HEK293 (cell line): ENCODE data around the gene UBE3B.
A peak's percentile ranks its signal among the peaks of the same experiment; 100 is the strongest.

Experiments used
- CTCF ChIA-PET: fragments of 350-600 bp; formaldehyde crosslinking; extraction: SDS; loops from one replicate; lab custom pipeline; 2021; ENCODE audit warnings: antibody characterized with exemption; lab: Yijun Ruan, JAX
- POLR2A ChIA-PET: fragments of 300-600 bp; formaldehyde crosslinking; extraction: SDS; loops from one replicate; lab custom pipeline; 2020; ENCODE audit warnings: antibody characterized with exemption, inconsistent platforms; lab: Yijun Ruan, JAX
- H3K27ac ChIP-seq: fragments of 200-500 bp; sonication (Bioruptor generic); 2 replicates; pipeline ENCODE4 v1.5.1; 2014; ENCODE audit warnings: low read depth, low read length, control low read depth, inconsistent platforms; ENCODE audit errors: extremely low read depth
- H3K36me3 ChIP-seq, 2 experiments: fragments of 200-500 bp in 1 of 2; sonication (Bioruptor generic) in 1 of 2; 1 replicate in 1 of 2; 2 replicates in 1 of 2; pipeline ENCODE4 v1.5.1; 2014 to 2017; ENCODE audit warnings: inconsistent platforms in 2 of 2, low read length in 2 of 2; ENCODE audit not compliant: control insufficient read depth in 2 of 2, insufficient read depth in 1 of 2
- H3K4me1 ChIP-seq: fragments of 200-500 bp; sonication (Bioruptor generic); 2 replicates; pipeline ENCODE4 v1.5.1; 2014; ENCODE audit warnings: mild to moderate bottlenecking, low read length, inconsistent platforms; ENCODE audit not compliant: control insufficient read depth, insufficient read depth
- H3K4me3 ChIP-seq: 2 replicates; pipeline ENCODE4 v1.5.1; 2011; ENCODE audit warnings: low read depth, mild to moderate bottlenecking, control low read depth, low read length, moderate library complexity
- H3K9me3 ChIP-seq: fragments of 200-500 bp; sonication (Bioruptor generic); 2 replicates; pipeline ENCODE4 v1.5.1; 2014; ENCODE audit warnings: low read depth, low read length, inconsistent platforms; ENCODE audit not compliant: control insufficient read depth, insufficient read depth
- EGR2 ChIP-seq: fragments of 450-650 bp; formaldehyde crosslinking; IDR thresholded peaks from 2 replicates; pipeline ENCODE4 v1.5.1; 2016; ENCODE audit warnings: low read depth, missing biosample characterization, missing genetic modification characterization
- KLF1 ChIP-seq: fragments of 450-650 bp; formaldehyde crosslinking; IDR thresholded peaks from 2 replicates; pipeline ENCODE4 v1.5.1; 2016; ENCODE audit warnings: missing biosample characterization, missing genetic modification characterization
- MEIS1 ChIP-seq: sonication (generic); formaldehyde crosslinking; IDR thresholded peaks from 2 replicates; pipeline ENCODE4 v1.8.1; 2022; ENCODE audit warnings: missing genetic modification reagents, mild to moderate bottlenecking, borderline replicate concordance
- MYNN ChIP-seq: fragments of 450-650 bp; formaldehyde crosslinking; IDR thresholded peaks from 2 replicates; pipeline ENCODE4 v1.5.1; 2016; ENCODE audit warnings: missing biosample characterization, missing genetic modification characterization, borderline replicate concordance
- PATZ1 ChIP-seq: fragments of 450-650 bp; formaldehyde crosslinking; IDR thresholded peaks from 2 replicates; pipeline ENCODE4 v1.5.1; 2016; ENCODE audit warnings: missing biosample characterization, missing genetic modification characterization
- TRIM28 ChIP-seq: IDR thresholded peaks from 2 replicates; pipeline ENCODE4 v1.6.1; 2011; ENCODE audit warnings: low read length, control low read depth, borderline replicate concordance
- ZFHX2 ChIP-seq: fragments of 450-650 bp; formaldehyde crosslinking; conservative IDR thresholded peaks from 2 replicates; pipeline ENCODE4 v1.5.1; 2016; ENCODE audit warnings: missing biosample characterization, missing genetic modification characterization
- ZNF16 ChIP-seq: fragments of 450-650 bp; formaldehyde crosslinking; IDR thresholded peaks from 2 replicates; pipeline ENCODE4 v1.5.1; 2016; ENCODE audit warnings: low read depth, missing biosample characterization, missing genetic modification characterization
- ZNF248 ChIP-seq: fragments of 450-650 bp; formaldehyde crosslinking; IDR thresholded peaks from 2 replicates; pipeline ENCODE4 v1.5.1; 2017; ENCODE audit warnings: missing biosample characterization, missing genetic modification characterization
- ZNF266 ChIP-seq: fragments of 450-650 bp; formaldehyde crosslinking; IDR thresholded peaks from 2 replicates; pipeline ENCODE4 v1.5.1; 2016; ENCODE audit warnings: missing biosample characterization, missing genetic modification characterization, low read depth
- ZNF280C ChIP-seq: fragments of 450-650 bp; formaldehyde crosslinking; IDR thresholded peaks from 2 replicates; pipeline ENCODE4 v1.5.1; 2016; ENCODE audit warnings: missing biosample characterization, missing genetic modification characterization
- ZNF311 ChIP-seq: fragments of 450-650 bp; formaldehyde crosslinking; IDR thresholded peaks from 2 replicates; pipeline ENCODE4 v1.5.1; 2017; ENCODE audit warnings: missing biosample characterization, missing genetic modification characterization, borderline replicate concordance
- ZNF335 ChIP-seq: fragments of 450-650 bp; formaldehyde crosslinking; conservative IDR thresholded peaks from 2 replicates; pipeline ENCODE4 v1.5.1; 2016; ENCODE audit warnings: missing biosample characterization, missing genetic modification characterization
- ZNF514 ChIP-seq: fragments of 450-650 bp; formaldehyde crosslinking; IDR thresholded peaks from 2 replicates; pipeline ENCODE4 v1.5.1; 2016; ENCODE audit warnings: missing biosample characterization, missing genetic modification characterization
- ZNF521 ChIP-seq: fragments of 450-650 bp; formaldehyde crosslinking; IDR thresholded peaks from 2 replicates; pipeline ENCODE4 v1.5.1; 2017; ENCODE audit warnings: missing biosample characterization, mild to moderate bottlenecking, missing genetic modification characterization
- ZNF530 ChIP-seq: fragments of 450-650 bp; formaldehyde crosslinking; IDR thresholded peaks from 2 replicates; pipeline ENCODE4 v1.5.1; 2016; ENCODE audit warnings: low read depth, missing biosample characterization, missing genetic modification characterization
- ZNF792 ChIP-seq: fragments of 450-650 bp; formaldehyde crosslinking; IDR thresholded peaks from 2 replicates; pipeline ENCODE4 v1.5.1; 2016; ENCODE audit warnings: missing biosample characterization, missing genetic modification characterization
- TF ChIP-seq, protein P1 (sequence below): fragments of 450-650 bp; formaldehyde crosslinking; IDR thresholded peaks from 2 replicates; pipeline ENCODE4 v1.5.1; 2016; ENCODE audit warnings: missing biosample characterization, missing genetic modification characterization

Gene UBE3B

GRCh38 chr12:109571773-109572505 is 94.5 kb downstream of the UBE3B start:
- Histone ChIP-seq H3K36me3 (peaks cover 15 to 38% of the 10 kb centered on the region in 2 experiments; a peak in 2 of 3 replicates), H3K4me3 (no peak overlapping the region), H3K4me1 (no peaks in the 10 kb centered on the region), H3K27ac (no peak overlapping the region; the same call in 1 of the 2 replicates), H3K9me3 (no peaks in the 10 kb centered on the region)
- POLR2A ChIA-PET = interaction anchor here (2.4 kb wide), 1 partner anchor 20 kb away, joined by 15 read pairs; no protein-coding TSS in a partner anchor
- TF ChIP-seq PATZ1 (tag by site-specific recombination) (no peak), ZNF16 (tag by site-specific recombination) (no peak), ZNF521 (tag by site-specific recombination) (no peak), KLF1 (tag by site-specific recombination) (peak; percentile 23; the same call in 1 of the 2 replicates), ZNF266 (tag by site-specific recombination) (no peak), ZNF311 (no peak), TRIM28 (no peak)
- CTCF ChIA-PET = interaction anchor here (1.1 to 1.6 kb wide), 3 partner anchors 10 to 203 kb away, joined by 4 to 8 read pairs (median 5); no protein-coding TSS in a partner anchor

DNA sequence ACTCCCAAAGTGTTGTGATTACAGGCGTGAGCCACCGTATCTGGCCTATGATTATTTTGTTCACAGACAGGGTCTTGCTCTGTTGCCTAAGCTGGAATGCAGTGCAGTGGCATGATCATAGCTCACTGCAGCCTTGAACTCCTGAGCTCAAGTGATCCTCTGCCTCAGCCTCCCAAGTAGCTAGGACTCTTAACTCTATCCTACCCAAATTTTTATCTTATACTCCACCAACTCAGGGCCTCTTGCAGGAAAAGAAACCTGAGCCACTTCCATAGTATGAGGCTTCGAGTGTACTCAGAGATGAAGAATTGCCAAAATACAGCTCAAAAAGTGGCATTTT is 95.0 kb downstream of the UBE3B start:
- H3K27ac ChIP-seq = no peak overlapping the region; the same call in 1 of the 2 replicates
- no peaks in the 10 kb centered on the region for H3K4me1 ChIP-seq
- peaks cover 15 to 38% of the 10 kb centered on the region in 2 experiments; a peak in 2 of 3 replicates for H3K36me3 ChIP-seq
- no peaks in the 10 kb centered on the region for H3K9me3 ChIP-seq
- H3K4me3 ChIP-seq = peak overlapping the region; percentile 78
- TF ChIP-seq ZNF530 (tag by site-specific recombination) = no peak
- TF ChIP-seq ZFHX2 (tag by site-specific recombination) = no peak
- TF ChIP-seq MEIS1 = no peak
- no peak for TF ChIP-seq ZNF248
- TF ChIP-seq ZNF792 (tag by site-specific recombination) = no peak
- TF ChIP-seq MYNN (tag by site-specific recombination) = no peak
- TF ChIP-seq, protein P1, sequence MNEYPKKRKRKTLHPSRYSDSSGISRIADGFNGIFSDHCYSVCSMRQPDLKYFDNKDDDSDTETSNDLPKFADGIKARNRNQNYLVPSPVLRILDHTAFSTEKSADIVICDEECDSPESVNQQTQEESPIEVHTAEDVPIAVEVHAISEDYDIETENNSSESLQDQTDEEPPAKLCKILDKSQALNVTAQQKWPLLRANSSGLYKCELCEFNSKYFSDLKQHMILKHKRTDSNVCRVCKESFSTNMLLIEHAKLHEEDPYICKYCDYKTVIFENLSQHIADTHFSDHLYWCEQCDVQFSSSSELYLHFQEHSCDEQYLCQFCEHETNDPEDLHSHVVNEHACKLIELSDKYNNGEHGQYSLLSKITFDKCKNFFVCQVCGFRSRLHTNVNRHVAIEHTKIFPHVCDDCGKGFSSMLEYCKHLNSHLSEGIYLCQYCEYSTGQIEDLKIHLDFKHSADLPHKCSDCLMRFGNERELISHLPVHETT (tag by site-specific recombination) = no peak
- TF ChIP-seq EGR2 = no peak
- no peak for TF ChIP-seq ZNF280C
- TF ChIP-seq ZNF514 (tag by site-specific recombination) = no peak
- no peak for TF ChIP-seq ZNF335
- ChIA-PET POLR2A (interaction anchor here (2.4 kb wide), 1 partner anchor 21 kb away, joined by 15 read pairs; no protein-coding TSS in a partner anchor), CTCF (interaction anchor here (1.1 to 1.6 kb wide), 3 partner anchors 10 to 203 kb away, joined by 4 to 8 read pairs (median 5); no protein-coding TSS in a partner anchor)
